ENCODE measurements around the gene CCDC148. TPM values are rescaled to one million over a fixed set of nuclear protein-coding genes. Genes with fewer than 3 reads are reported as not detected.
"Not testable (repeated sequence)": the region's sequence is repeated elsewhere in the genome, so short reads cannot be mapped to it uniquely, and the experiment has no call there.

The CCDC148 gene
- total RNA-seq, 4 donors from 2014 or later = 0.66 TPM; not detected in 3

DNA sequence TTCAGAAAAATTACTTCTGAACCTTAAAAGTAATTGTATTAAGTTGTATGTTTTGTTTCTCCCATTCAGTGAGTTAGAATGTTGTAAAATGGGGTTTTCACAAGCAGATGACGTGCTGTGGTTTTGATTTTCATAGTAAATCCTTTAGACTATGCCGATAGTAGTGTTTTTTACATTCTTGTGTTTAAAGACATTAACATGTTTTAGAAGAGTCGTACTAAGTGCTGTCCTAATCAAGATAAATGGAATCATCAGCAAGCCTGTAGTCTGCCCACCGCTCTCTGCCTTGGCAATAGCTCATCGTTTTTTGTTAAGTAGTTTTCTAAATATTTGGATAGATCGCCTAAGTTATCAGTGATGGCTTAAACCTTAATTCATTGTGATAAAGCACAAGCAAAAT is 21.7 kb upstream of the CCDC148 start:
- DNase-seq (no peak), ATAC-seq (no peak)
- intact Hi-C loops (cut with DNase I; ENCODE audit: low total_unique reads) (no loop called here), in situ Hi-C loops (cut with MboI; ENCODE audit: low sequenced_read_pairs in 4 of 4) (no loop called here)
- H3K9me3 ChIP-seq = no peaks in the 10 kb centered on the region
- no peaks in the 10 kb centered on the region for H3K36me3 ChIP-seq
- peaks cover 0 to 9% of the 10 kb centered on the region in 2 donors for H3K4me1 ChIP-seq
- TF ChIP-seq CTCF (IDR thresholded peaks at IDR 0.05 in 4 of 5, conservative IDR thresholded peaks at IDR 0.05 in 1 of 5) (no peak), POLR2A (IDR thresholded peaks at IDR 0.05) (no peak)
- no peaks in the 10 kb centered on the region for H3K27me3 ChIP-seq
- no peak overlapping the region for H3K4me3 ChIP-seq
- peak overlapping the region in 1 of 4 donors; percentile 13 for H3K27ac ChIP-seq

DNA sequence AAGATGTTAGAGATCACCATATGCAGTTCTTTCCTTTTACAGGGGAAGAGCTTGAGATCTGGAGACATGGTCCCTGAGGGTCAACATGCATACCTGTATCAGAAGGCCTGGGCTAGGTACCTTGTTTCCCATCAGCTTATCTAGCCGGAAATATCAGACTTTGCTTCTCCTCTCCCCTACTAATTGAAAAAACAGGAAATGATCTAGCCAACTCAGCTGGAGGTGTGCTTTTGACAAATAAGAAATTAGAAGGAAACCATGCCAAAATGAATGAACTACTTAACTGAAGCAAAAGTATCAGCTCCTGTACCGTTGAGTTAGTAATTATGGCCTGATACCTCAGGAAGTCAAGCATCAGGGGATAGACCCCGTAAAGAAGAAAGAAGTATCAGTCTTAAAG is 20.6 kb upstream of the CCDC148 start:
- H3K27ac ChIP-seq = peak overlapping the region in 1 of 4 donors; percentile 2
- in situ Hi-C loops (cut with MboI; ENCODE audit: low sequenced_read_pairs in 4 of 4) (no loop called here), intact Hi-C loops (cut with DNase I; ENCODE audit: low total_unique reads) (no loop called here)
- H3K9me3 ChIP-seq = no peaks in the 10 kb centered on the region
- peaks cover 0 to 9% of the 10 kb centered on the region in 2 donors for H3K4me1 ChIP-seq
- no peak for TF ChIP-seq CTCF (IDR thresholded peaks at IDR 0.05 in 4 of 5, conservative IDR thresholded peaks at IDR 0.05 in 1 of 5)
- TF ChIP-seq POLR2A (IDR thresholded peaks at IDR 0.05) = no peak
- H3K4me3 ChIP-seq = no peak overlapping the region
- H3K36me3 ChIP-seq = no peaks in the 10 kb centered on the region
- no peak for DNase-seq
- ATAC-seq = no peak
- H3K27me3 ChIP-seq = no peaks in the 10 kb centered on the region

GRCh38 chr2:158474526-158475011 is 18.0 kb upstream of the CCDC148 start:
- H3K36me3 ChIP-seq; H3K27ac ChIP-seq; intact Hi-C loops (cut with DNase I; ENCODE audit: low total_unique reads); H3K4me3 ChIP-seq; H3K4me1 ChIP-seq; DNase-seq; ATAC-seq; H3K9me3 ChIP-seq; H3K27me3 ChIP-seq; in situ Hi-C loops (cut with MboI; ENCODE audit: low sequenced_read_pairs in 4 of 4): not testable (repeated sequence)

DNA sequence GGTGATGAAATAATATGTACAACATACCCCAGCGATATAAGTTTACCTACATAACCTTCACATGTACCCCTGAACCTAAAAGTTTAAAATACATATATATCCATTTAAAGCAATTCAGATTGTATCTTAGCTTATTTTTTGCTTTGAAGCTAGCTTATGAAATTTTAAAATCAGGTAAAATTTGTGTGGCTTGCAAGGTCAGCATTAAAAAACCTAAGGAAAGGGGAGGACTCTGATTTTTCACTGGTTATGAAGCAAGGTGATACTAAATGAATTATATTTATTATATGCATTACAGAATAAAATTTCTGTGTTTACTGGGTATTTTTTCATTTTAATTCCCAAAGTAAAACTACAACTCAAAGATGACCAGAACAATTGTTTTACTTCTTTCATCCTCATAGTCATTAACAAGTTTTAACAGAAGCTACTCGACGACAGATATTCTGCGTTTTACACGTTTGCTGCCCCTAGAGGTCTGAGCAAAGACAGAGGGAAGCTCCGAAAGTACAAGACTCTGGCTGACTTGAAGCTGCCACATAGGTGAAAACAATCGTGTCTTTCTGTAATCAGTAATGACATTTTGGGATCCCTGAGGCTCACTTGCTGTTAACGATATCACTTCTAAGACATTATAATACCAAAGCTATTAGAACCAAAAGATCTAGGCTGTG is 17.3 kb upstream of the CCDC148 start:
- no peak overlapping the region for H3K4me3 ChIP-seq
- TF ChIP-seq POLR2A (IDR thresholded peaks at IDR 0.05) = no peak
- TF ChIP-seq CTCF (IDR thresholded peaks at IDR 0.05 in 4 of 5, conservative IDR thresholded peaks at IDR 0.05 in 1 of 5) = no peak
- peaks cover 0 to 6% of the 10 kb centered on the region in 2 donors for H3K36me3 ChIP-seq
- H3K9me3 ChIP-seq = no peaks in the 10 kb centered on the region
- DNase-seq (no peak), ATAC-seq (no peak)
- no peak overlapping the region for H3K27ac ChIP-seq
- in situ Hi-C loops (cut with MboI; ENCODE audit: low sequenced_read_pairs in 4 of 4) = no loop called here
- H3K4me1 ChIP-seq = peaks cover 0 to 9% of the 10 kb centered on the region in 2 donors
- no peaks in the 10 kb centered on the region for H3K27me3 ChIP-seq
- intact Hi-C loops (cut with DNase I; ENCODE audit: low total_unique reads) = no loop called here

DNA sequence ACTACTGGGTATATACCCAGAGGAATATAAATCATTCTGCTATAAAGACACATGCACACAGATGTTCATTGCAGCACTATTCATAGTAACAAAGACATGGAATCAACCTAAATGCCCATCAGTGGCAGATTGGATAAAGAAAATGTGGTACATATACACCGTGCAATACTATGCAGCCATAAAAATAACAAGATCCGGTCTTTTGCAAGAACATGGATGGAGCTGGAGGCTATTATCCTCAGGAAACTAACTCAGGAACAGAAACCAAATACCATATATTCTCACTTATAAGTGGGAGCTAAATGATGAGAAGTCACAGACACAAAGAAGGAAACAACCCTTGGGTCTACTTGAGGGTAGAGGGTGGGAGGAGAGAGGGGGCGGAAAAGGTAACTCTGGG is 16.7 kb upstream of the CCDC148 start:
- ATAC-seq; intact Hi-C loops (cut with DNase I; ENCODE audit: low total_unique reads); H3K27ac ChIP-seq; H3K9me3 ChIP-seq; in situ Hi-C loops (cut with MboI; ENCODE audit: low sequenced_read_pairs in 4 of 4); H3K27me3 ChIP-seq; H3K4me1 ChIP-seq; H3K4me3 ChIP-seq; H3K36me3 ChIP-seq; DNase-seq: not testable (repeated sequence)

DNA sequence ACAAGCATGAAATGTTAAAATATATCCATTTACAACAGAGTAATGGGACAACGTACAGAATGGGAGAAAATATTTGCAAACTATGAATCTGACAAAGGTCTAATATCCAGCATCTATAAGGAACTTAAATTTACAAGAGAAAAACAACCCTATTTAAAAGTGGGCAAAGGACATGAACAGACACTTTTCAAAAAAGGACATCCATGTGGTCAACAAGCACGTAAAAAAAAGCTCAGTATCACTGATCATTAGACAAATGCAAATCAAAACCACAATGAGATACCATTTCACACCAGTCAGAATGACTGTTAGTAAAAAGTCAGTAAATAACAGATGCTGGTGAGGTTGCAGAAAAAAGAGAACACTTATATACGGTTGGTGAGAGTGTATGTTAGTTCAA is 16.3 kb upstream of the CCDC148 start:
- H3K27ac ChIP-seq; H3K36me3 ChIP-seq; H3K9me3 ChIP-seq; H3K4me3 ChIP-seq; DNase-seq; intact Hi-C loops (cut with DNase I; ENCODE audit: low total_unique reads); H3K4me1 ChIP-seq; in situ Hi-C loops (cut with MboI; ENCODE audit: low sequenced_read_pairs in 4 of 4); H3K27me3 ChIP-seq; ATAC-seq: not testable (repeated sequence)
